Vagina (tissue), 2 donors: ENCODE measurements around the gene DNAAF9.

Source experiments
- CTCF ChIP-seq, 3 experiments: fragments of 450-650 bp in 2 of 3; fragments of 200-600 bp in 1 of 3; sonication (generic) in 1 of 3; IDR thresholded peaks; one replicate each; pipeline ENCODE4 v1.5.1; 2017 to 2019; ENCODE audit warnings: antibody characterized with exemption in 3 of 3, mild to moderate bottlenecking in 2 of 3, moderate library complexity in 2 of 3
- POLR2AphosphoS5 ChIP-seq, 2 donors: sonication (generic); formaldehyde crosslinking; IDR thresholded peaks; one replicate each; pipeline ENCODE4 v1.9.0; 2017; ENCODE audit warnings: antibody characterized with exemption in 2 of 2, mild to moderate bottlenecking in 2 of 2, low read depth in 1 of 2; ENCODE audit not compliant: insufficient read depth in 1 of 2

DNA sequence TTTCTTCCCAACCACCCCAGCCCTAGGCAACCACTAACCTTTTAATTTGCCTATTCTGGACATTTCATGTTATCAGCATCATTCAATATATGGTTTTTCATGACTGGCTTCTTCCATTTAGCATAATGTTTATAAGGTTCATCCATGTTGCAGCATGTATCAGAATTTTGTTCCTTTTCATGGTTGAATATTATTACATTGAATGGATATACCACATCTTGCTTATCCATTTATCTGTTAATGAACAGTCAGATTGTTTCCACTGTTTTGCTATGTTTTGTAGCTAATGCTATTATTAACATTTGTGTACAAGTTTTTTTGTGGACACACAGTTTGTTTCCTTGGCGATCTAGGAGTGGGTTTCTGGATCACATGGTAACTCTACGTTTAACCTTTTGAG, 3.0 kb upstream of the DNAAF9 start:
- no peak for TF ChIP-seq POLR2AphosphoS5 (IDR thresholded peaks at IDR 0.05; ENCODE audit: insufficient read depth in 1 of 2, low read depth in 1 of 2)
- TF ChIP-seq CTCF (IDR thresholded peaks at IDR 0.05), result no peak
